AG04449 (cell line): ENCODE data around the gene ARHGAP25.

ENCODE experiments used
- CTCF ChIA-PET: fragments of 350-600 bp; formaldehyde crosslinking; extraction: SDS; loops from one replicate; lab custom pipeline; 2021; ENCODE audit warnings: antibody characterized with exemption; lab: Yijun Ruan, JAX
- POLR2A ChIA-PET: fragments of 400-600, 350-600 bp; formaldehyde crosslinking; extraction: SDS; loops from one replicate; lab custom pipeline; 2020; ENCODE audit warnings: antibody characterized with exemption, inconsistent platforms; lab: Yijun Ruan, JAX
- DNase-seq: peaks from one replicate; pipeline ENCODE4 v3.0.0-alpha.2; 2010; ENCODE audit warnings: low read depth, low spot score
- H3K4me3 ChIP-seq: 2 replicates; pipeline ENCODE4 v1.5.1; 2011; ENCODE audit warnings: low read depth, mild to moderate bottlenecking, control low read depth, low read length
- CTCF ChIP-seq: IDR thresholded peaks from one replicate; pipeline ENCODE4 v1.5.1; 2011; ENCODE audit warnings: mild to moderate bottlenecking, moderate library complexity, low read length, control low read depth, inconsistent platforms; ENCODE audit not compliant: insufficient read depth; ENCODE audit errors: missing control alignments

ARHGAP25 gene

GRCh38 chr2:68753318-68753717, 18.7 kb downstream of the ARHGAP25 start:
- TF ChIP-seq CTCF = no peak
- ChIA-PET CTCF (interaction anchor here (0.7 to 7.2 kb wide), 17 partner anchors 9 to 287 kb away, joined by 3 to 151 read pairs (median 13); partner anchors contain the start of gene ARHGAP25), POLR2A (interaction anchor here (0.7 kb wide), 1 partner anchor 45 kb away, joined by 3 read pairs; no protein-coding TSS in a partner anchor)
- no peak overlapping the region for H3K4me3 ChIP-seq
- DNase-seq = no peak

GRCh38 chr2:68755071-68755470, 20.5 kb downstream of the ARHGAP25 start:
- ChIA-PET POLR2A (no interaction called here), CTCF (interaction anchor here (0.5 to 2.0 kb wide), 6 partner anchors 10 to 170 kb away, joined by 3 to 10 read pairs (median 4); no protein-coding TSS in a partner anchor)
- DNase-seq = no peak
- H3K4me3 ChIP-seq = no peak overlapping the region
- no peak for TF ChIP-seq CTCF

- no peak overlapping the region for H3K4me3 ChIP-seq
- POLR2A ChIA-PET = no interaction called here
- CTCF ChIA-PET = interaction anchor here (0.6 to 2.0 kb wide), 7 partner anchors 8 to 293 kb away, joined by 3 to 10 read pairs (median 4); no protein-coding TSS in a partner anchor
- no peak for TF ChIP-seq CTCF
- no peak for DNase-seq
Measured at GRCh38 chr2:68756178-68756577, 21.6 kb downstream of the ARHGAP25 start.

- POLR2A ChIA-PET = no interaction called here
Measured at GRCh38 chr2:68757081-68757480, 22.5 kb downstream of the ARHGAP25 start.

GRCh38 chr2:68762100-68762499, 27.5 kb downstream of the ARHGAP25 start:
- DNase-seq = no peak
- TF ChIP-seq CTCF = no peak
- ChIA-PET CTCF (interaction anchor here (0.9 to 6.0 kb wide), 2 partner anchors 10 to 18 kb away, joined by 4 to 76 read pairs; no protein-coding TSS in a partner anchor), POLR2A (no interaction called here)
- H3K4me3 ChIP-seq = no peak overlapping the region

More at GRCh38 chr2:68757081-68757480, 22.5 kb downstream of the ARHGAP25 start:
- no peak for TF ChIP-seq CTCF
- CTCF ChIA-PET = interaction anchor here (1.0 to 1.3 kb wide), 3 partner anchors 8 to 168 kb away, joined by 3 to 5 read pairs (median 3); no protein-coding TSS in a partner anchor
- H3K4me3 ChIP-seq = no peak overlapping the region
- no peak for DNase-seq

- POLR2A ChIA-PET = no interaction called here
- CTCF ChIA-PET = interaction anchor here (6.0 kb wide), 1 partner anchor 11 kb away, joined by 76 read pairs; no protein-coding TSS in a partner anchor
- no peak overlapping the region for H3K4me3 ChIP-seq
Measured at GRCh38 chr2:68762665-68763064, 28.1 kb downstream of the ARHGAP25 start.

More at GRCh38 chr2:68762665-68763064, 28.1 kb downstream of the ARHGAP25 start:
- TF ChIP-seq CTCF = no peak
- DNase-seq = no peak
